IPS-18a (cell line): ENCODE measurements around the gene THBS3.

Experiments
- H3K27ac ChIP-seq: one replicate; pipeline ENCODE4 v1.5.1; 2013; ENCODE audit warnings: low read length
- H3K27me3 ChIP-seq: one replicate; pipeline ENCODE4 v1.6.1; 2013; ENCODE audit warnings: mild to moderate bottlenecking, low read length; ENCODE audit not compliant: control insufficient read depth, insufficient read depth
- H3K36me3 ChIP-seq: one replicate; pipeline ENCODE4 v1.6.1; 2013; ENCODE audit warnings: low read depth, low read length; ENCODE audit not compliant: control insufficient read depth
- H3K4me1 ChIP-seq: one replicate; pipeline ENCODE4 v1.6.1; 2013; ENCODE audit warnings: low read depth, low read length; ENCODE audit not compliant: control insufficient read depth
- H3K4me3 ChIP-seq: one replicate; pipeline ENCODE4 v1.5.1; 2013; ENCODE audit warnings: low read length
- H3K9ac ChIP-seq: one replicate; pipeline ENCODE4 v1.6.1; 2013; ENCODE audit warnings: mild to moderate bottlenecking, low read length, moderate library complexity
- H3K9me3 ChIP-seq: one replicate; pipeline ENCODE4 v1.6.1; 2013; ENCODE audit warnings: low read depth, low read length; ENCODE audit not compliant: control insufficient read depth

The THBS3 gene

DNA sequence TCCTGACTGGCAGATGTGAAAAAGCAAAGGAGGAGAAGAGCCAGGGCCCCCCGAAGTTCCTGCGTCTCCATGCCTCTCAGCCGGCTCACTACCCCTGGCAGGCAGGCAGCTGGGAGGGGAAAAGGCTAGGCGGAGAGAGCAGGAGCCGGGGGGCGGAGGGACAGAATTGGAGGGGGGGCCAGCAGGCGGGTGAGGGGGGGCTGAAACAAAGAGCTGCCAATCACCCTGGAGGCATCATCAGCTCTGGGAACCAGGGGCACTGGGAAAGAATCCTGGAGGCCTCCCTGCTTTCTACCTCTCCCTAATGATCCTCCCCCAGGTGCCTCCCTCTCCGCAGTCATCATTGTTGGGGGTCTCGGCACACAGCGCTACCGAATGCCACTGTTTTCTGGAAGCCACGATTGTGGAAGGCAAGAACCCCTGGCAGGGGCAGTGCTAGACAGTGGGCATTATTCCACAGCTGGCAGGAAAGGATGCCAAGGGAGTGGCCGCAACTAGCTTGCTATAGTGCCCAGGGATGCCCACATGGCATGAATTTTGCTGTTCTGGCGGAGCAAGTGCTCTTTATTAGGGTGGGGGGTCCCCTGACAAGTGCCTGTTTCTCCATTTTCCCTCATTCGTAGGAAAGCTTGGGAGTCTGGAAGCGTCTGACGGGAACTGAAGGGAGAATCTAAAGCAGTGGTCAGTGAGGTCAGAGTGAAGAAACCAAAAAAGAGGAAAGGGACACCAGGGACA, at the start of gene THBS3:
TSS of gene THBS3 (minus strand) at position 92 of the 735 bp plus-strand sequence. CDS start at position 71, 21 bp downstream.
- Histone ChIP-seq H3K36me3 (peaks cover 5% of the 10 kb centered on the region), H3K4me1 (peaks cover 13% of the 10 kb centered on the region), H3K27me3 (peaks cover 4% of the 10 kb centered on the region), H3K4me3 (peak within 1 kb of the TSS; percentile 98), H3K9ac (peak within 1 kb of the TSS; percentile 97), H3K27ac (peak within 1 kb of the TSS; percentile 72), H3K9me3 (no peaks in the 10 kb centered on the region)

DNA sequence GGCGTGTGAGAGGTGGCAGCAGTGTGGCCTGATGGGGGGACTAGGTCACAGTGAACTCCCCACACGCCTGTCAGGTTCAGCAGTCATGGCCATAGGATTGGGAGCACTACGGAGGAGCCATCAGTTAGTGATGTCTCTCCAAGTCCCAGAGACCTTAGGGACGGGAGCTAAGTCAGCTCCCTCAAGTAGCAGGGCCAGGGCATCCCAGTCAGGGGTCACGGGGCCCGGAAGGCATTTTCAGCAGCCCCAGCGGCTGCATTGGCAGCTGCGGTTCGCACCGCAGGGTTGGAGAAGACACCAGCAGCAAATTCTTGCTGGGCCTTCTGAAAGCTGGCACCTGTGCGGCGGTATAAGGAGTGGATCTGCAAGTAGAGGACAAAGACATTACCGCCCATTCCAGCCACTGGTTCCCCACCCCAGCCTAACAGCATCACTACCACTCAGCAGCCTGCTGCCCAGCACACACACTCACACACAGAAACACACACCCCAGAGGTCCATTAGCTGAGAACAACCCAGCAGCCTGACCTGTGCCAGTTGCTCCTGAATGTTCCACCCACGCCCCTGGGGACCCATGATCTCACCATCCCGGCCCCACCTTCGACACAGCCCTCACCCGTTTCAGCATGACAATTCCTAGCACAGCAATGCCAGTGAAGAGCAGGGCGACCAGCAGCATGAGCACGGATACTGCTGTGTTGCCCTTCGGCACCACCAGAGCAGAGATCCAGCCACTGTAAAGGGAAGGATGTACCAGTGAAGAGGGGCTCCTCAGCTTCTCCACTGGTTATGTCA, 48.6 kb upstream of the THBS3 start:
- peak overlapping the region; percentile 67 for H3K4me3 ChIP-seq
- no peaks in the 10 kb centered on the region for H3K4me1 ChIP-seq
- no peak overlapping the region for H3K9ac ChIP-seq
- no peaks in the 10 kb centered on the region for H3K27me3 ChIP-seq
- peaks cover 9% of the 10 kb centered on the region for H3K36me3 ChIP-seq
- H3K9me3 ChIP-seq, result no peaks in the 10 kb centered on the region
- H3K27ac ChIP-seq, result no peak overlapping the region

DNA sequence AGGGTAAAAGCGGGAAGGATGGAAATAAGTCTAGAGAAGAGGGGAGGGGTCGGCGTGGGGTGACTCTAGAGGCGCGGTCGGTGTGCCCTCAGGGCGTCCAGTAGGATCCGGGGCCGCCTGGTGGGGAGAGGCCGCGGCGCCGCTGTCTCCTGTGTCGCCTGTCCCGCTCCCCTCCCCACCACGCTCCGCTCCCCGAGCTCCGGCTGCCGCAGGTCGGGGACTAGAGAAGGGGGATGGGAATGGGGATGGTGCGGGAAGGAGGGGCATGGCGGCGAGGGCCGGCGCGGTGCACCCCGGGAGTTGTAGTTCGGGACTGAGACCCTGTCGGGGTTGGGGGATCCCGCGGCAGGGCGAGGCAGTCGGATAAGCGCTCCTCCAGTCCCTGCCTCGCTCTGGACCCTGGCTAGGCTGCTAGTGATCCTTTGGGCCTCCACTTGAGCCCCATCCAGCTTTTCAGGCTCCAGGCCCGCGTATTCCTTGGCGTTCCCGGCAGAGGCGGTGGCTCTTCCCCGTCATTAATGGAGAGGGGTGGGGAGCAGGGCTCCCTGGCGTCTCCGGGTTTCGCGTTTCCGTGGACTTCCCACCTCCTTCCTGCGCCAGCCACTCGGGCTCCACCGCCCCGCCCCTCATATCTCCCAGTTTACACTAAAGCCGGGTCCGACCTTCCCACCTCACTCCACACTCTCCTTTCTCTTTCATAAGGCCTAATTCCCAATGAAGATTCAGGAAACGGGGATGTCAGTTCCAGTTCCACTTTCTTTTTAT, 47.7 kb upstream of the THBS3 start, which contains the start of gene ENTREP3:
TSS of gene ENTREP3 (minus strand) at position 241 of the 765 bp plus-strand sequence. CDS start 606 bp downstream, outside the sequence.
- no peaks in the 10 kb centered on the region for H3K4me1 ChIP-seq
- no peak within 1 kb of the TSS for H3K27ac ChIP-seq
- peaks cover 9% of the 10 kb centered on the region for H3K36me3 ChIP-seq
- H3K4me3 ChIP-seq, result peak within 1 kb of the TSS; percentile 67
- H3K27me3 ChIP-seq, result no peaks in the 10 kb centered on the region
- peak within 1 kb of the TSS; percentile 42 for H3K9ac ChIP-seq
- H3K9me3 ChIP-seq, result no peaks in the 10 kb centered on the region

DNA sequence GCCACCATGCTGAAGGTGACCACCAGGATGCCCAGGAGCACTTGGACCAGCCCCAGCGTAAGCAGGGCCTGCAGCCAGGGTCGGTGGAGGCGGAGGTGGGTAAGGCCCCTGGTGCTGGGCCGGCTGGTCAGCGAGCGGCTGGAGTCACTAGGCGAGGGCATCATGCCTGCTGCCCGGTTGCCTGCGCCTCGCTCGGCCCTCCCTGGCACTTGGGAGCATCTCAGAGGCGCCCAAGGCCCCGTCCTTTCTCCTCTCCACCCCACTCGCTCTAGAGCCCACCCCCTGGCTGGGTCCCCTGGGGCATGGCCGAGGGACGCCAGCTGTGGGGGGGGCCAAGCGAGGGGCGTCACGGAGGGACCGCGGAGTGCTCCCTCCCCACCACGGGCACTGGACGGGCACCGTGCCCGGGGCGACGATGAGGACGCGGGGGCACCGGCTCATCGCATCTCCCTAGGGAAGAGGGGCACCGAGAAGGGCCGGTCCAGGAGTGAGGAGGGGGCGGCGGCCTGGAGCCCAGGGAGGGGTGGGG, 47.1 kb upstream of the THBS3 start:
- Histone ChIP-seq H3K4me3 (peak overlapping the region; percentile 67), H3K36me3 (peaks cover 9% of the 10 kb centered on the region), H3K27me3 (no peaks in the 10 kb centered on the region), H3K9me3 (no peaks in the 10 kb centered on the region), H3K9ac (peak overlapping the region; percentile 42), H3K4me1 (no peaks in the 10 kb centered on the region), H3K27ac (no peak overlapping the region)

DNA sequence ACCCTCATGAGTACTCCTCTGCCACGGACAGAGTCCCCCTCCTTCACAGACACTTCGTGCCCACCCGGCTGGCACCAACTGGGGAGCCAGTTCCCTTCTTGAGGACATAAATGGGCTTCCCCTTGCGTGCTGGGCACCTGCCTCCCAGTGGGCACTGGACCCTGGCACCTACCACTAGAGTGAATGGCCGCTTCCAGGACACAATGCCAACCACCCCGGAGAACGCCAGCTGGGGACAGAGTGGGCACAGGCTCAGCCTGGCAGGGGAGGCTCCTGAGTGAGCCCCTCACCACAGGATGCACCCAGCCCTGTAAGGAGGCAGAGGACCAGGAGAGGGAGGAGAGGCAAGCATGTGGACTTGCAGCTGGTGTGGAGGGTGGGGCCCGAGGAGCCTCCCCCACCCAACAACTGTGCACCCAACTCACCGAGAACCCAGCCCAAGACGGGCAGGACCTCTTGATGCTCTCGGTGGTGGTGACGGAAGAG, 46.6 kb upstream of the THBS3 start:
- H3K36me3 ChIP-seq, result peaks cover 9% of the 10 kb centered on the region
- no peak overlapping the region for H3K27ac ChIP-seq
- H3K4me1 ChIP-seq, result no peaks in the 10 kb centered on the region
- no peak overlapping the region for H3K9ac ChIP-seq
- peak overlapping the region; percentile 67 for H3K4me3 ChIP-seq
- no peaks in the 10 kb centered on the region for H3K27me3 ChIP-seq
- no peaks in the 10 kb centered on the region for H3K9me3 ChIP-seq

DNA sequence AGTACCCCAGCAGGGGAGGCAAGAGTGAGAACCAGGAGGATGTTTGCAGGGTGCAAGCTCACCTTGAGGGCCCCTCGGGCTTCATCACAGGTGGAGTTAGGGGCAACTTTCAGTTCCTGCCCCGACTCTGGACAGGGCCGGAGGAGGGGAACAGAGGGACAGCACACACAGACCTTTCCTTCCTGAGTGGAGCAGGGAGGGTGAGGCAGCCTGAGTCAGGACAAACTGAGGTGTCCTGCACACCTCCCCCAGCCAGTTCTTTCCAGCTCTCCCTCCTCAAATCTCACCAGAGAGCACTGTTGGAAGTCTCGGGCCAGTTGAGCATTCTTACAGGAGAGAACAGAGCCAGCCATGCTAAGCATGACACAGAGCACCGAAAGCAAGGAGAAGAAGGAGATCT, 46.1 kb upstream of the THBS3 start:
- Histone ChIP-seq H3K36me3 (peaks cover 9% of the 10 kb centered on the region), H3K9ac (no peak overlapping the region), H3K9me3 (no peaks in the 10 kb centered on the region), H3K27ac (no peak overlapping the region), H3K27me3 (no peaks in the 10 kb centered on the region), H3K4me3 (peak overlapping the region; percentile 67), H3K4me1 (no peaks in the 10 kb centered on the region)

DNA sequence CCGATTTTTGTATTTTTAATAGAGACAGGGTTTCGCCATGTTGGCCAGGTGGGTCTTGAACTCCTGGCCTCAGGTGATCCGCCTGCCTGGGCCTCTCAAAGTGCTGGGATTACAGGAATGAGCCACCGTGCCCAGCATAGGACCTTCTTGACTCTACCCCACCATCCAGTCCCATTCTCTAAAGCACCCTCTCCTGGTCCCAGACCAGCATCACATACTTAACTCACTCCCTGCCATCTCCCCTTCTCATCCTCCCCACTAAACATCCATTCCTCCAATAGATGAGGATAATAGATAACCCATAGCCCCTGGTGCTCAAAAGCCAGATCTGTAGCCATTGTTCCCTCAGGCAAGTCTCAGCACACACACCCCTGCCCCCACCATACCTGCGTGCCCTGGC, 45.5 kb upstream of the THBS3 start:
- H3K9me3 ChIP-seq, result no peaks in the 10 kb centered on the region

DNA sequence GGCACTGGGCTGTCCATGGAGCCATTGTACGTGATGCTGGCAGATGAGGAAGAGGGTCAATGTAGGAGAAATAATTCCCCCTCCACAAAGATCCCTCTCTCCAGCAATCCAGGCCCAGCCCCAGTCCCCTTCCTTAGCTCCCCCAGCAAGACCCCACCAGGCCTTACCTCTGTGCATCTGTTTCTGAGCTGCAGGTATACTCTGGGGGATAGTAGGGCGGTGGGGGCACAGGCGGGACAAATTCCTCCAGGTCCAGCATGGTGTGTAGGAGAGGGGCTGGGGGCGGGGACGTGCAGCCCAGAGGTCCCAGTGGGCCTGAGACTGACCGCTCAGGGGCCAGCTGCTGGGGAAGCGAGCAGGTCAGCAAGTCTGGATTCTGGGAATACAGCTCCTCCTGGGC, 43.9 kb upstream of the THBS3 start:
- no peak overlapping the region for H3K27ac ChIP-seq
- H3K4me1 ChIP-seq, result no peaks in the 10 kb centered on the region
- H3K9ac ChIP-seq, result no peak overlapping the region
- H3K27me3 ChIP-seq, result no peaks in the 10 kb centered on the region
- H3K4me3 ChIP-seq, result no peak overlapping the region
- H3K9me3 ChIP-seq, result no peaks in the 10 kb centered on the region
- peaks cover 17% of the 10 kb centered on the region for H3K36me3 ChIP-seq

More for the DNA sequence above, 45.5 kb upstream of the THBS3 start:
- no peak overlapping the region for H3K27ac ChIP-seq
- no peaks in the 10 kb centered on the region for H3K4me1 ChIP-seq
- no peaks in the 10 kb centered on the region for H3K27me3 ChIP-seq
- no peak overlapping the region for H3K4me3 ChIP-seq
- peaks cover 7% of the 10 kb centered on the region for H3K36me3 ChIP-seq
- no peak overlapping the region for H3K9ac ChIP-seq

DNA sequence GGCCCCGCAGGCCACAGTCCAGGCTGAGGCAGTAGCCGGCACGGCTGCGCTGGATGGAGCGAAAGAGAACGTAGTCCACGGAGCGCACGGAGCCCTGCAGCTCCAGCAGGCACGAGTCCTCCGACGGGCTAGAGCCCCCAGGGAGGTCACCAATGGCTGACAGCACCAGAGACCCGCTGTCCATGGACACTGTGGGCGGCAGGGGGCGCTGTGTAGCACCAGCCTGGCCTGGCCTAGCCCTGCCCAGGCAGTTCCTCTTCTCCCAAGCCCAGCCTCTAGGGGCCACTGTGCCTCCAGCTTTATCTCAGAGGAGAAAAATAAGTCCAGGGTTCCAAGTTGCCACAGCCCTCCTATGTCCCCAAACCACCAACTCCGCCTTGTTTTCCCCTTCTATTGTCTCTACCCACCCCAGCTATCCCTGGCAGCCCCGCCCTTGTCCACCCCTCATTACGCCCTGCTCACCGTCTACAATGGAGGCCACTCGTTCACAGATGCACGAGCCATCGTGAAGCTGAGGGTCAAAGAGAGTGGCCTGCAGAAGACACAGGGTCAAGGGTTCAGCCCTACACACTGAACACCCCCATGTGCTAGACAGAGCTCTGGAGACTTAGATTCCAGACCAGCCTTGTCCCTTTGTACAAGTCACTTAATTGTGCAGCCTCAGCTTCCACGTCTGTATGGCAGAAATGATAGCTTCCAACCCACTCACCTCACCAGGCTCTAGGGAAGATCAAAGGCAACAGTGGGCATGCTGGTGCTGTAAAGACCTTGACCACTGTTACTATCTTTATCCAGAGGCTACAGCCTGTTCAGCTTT, 43.1 kb upstream of the THBS3 start:
- H3K27me3 ChIP-seq, result no peaks in the 10 kb centered on the region
- H3K4me3 ChIP-seq, result peak overlapping the region; percentile 61
- H3K27ac ChIP-seq, result no peak overlapping the region
- no peaks in the 10 kb centered on the region for H3K4me1 ChIP-seq
- H3K9me3 ChIP-seq, result no peaks in the 10 kb centered on the region
- no peak overlapping the region for H3K9ac ChIP-seq
- H3K36me3 ChIP-seq, result peaks cover 17% of the 10 kb centered on the region

DNA sequence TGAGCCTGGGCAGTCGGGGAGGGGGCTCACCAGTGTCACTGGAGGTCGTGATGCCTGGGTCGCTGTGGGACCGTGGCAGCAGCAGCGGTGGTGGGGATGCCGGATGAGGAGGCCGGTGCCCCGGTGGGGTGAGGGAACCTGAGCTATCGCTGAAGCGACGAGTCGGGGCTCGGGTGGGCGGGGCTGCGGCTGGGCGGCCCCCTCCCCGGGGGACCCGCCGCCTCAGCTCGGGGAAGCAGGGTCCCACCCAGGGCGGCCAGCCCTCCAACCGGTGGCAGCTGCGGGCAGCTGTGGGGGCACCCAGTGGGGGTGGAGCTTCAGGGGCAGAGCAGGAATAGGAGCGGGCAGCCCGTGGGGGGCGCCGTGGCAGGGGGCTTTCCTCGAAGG, 42.5 kb upstream of the THBS3 start:
- Histone ChIP-seq H3K9ac (no peak overlapping the region), H3K9me3 (no peaks in the 10 kb centered on the region), H3K4me1 (no peaks in the 10 kb centered on the region), H3K36me3 (peaks cover 17% of the 10 kb centered on the region), H3K27ac (no peak overlapping the region), H3K27me3 (no peaks in the 10 kb centered on the region), H3K4me3 (peak overlapping the region; percentile 61)
